Measurements from ENCODE around the gene MLXIPL. TPM values are rescaled to one million over a fixed set of nuclear protein-coding genes. Genes with fewer than 3 reads are reported as not detected.
"Not testable (repeated sequence)": the region's sequence is repeated elsewhere in the genome, so short reads cannot be mapped to it uniquely, and the experiment has no call there.

The MLXIPL gene
- total RNA-seq, 2 experiments from 2014 or later, result not detected

DNA sequence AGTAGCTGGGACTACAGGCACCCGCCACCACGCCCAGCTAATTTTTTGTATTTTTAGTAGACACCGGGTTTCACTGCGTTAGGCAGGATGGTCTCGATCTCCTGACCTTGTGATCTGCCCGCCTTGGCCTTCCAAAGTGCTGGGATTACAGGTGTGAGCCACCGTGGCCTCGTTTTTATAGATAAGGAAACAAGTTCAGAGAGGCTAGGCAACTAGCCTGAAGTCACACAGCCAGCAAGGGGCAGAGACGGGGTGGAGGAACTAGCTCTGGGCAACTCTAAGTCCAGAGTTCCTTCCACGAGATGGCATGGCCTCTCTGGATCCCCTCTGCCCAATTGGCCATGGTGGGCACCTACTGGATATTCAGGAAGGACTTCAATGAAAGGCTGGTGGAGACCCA lies 9.4 kb downstream of the MLXIPL start:
- not testable (repeated sequence) for H3K27ac Mint-ChIP-seq; H3K4me1 Mint-ChIP-seq; DNase-seq; H3K9me3 Mint-ChIP-seq (ENCODE audit: low read depth); H3K4me3 Mint-ChIP-seq; H3K36me3 Mint-ChIP-seq; ATAC-seq
- CTCF ChIA-PET, result interaction anchor here (0.7 to 1.9 kb wide), 4 partner anchors 14 to 119 kb away, joined by 3 to 5 read pairs (median 4); no protein-coding TSS in a partner anchor
- peaks cover 34% of the 10 kb centered on the region for H3K27me3 Mint-ChIP-seq

DNA sequence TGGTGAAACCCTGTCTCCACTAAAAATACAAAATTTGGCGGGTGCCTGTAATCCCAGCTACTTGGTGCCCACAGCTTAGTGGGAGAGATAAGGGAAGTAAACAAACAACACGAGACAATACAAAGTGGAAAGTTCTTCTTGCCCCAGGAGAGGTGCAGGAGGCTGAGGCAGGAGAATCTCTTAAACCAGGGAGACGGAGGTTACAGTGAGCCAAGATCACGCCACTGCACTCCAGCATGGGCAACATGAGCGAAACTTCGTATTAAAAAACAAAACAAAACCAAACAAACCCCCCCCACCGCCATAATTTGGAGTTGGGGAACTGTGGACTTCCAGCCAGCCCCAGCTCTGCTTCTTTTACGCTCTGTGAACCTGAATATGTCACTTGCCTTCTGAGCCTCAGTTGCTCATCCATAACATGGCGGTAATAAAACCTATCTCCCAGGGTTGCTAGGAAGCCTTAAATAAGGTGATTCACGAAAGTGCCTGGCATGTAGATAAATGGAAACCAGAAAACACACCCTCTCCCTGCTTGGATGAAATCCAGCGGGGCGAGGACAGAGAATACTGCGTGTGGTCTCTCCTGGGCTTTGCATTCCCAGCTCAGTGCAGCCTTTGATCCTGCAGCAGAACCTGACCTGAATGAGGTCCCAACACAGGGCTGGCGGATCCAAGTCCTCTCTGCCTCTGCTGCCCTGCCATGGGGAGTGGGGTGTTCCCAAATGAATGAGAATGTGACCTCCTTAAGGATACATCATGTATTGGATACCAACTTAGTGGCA lies 10.2 kb downstream of the MLXIPL start:
- CTCF ChIA-PET, result interaction anchor here (1.2 to 1.9 kb wide), 3 partner anchors 112 to 120 kb away, joined by 4 to 5 read pairs (median 5); no protein-coding TSS in a partner anchor
- no peaks in the 10 kb centered on the region for H3K36me3 Mint-ChIP-seq
- ATAC-seq (no peak), DNase-seq (no peak)
- no peaks in the 10 kb centered on the region for H3K4me1 Mint-ChIP-seq
- no peak overlapping the region for H3K27ac Mint-ChIP-seq
- no peak overlapping the region for H3K4me3 Mint-ChIP-seq
- H3K27me3 Mint-ChIP-seq, result peaks cover 37% of the 10 kb centered on the region
- no peaks in the 10 kb centered on the region for H3K9me3 Mint-ChIP-seq (ENCODE audit: low read depth)

DNA sequence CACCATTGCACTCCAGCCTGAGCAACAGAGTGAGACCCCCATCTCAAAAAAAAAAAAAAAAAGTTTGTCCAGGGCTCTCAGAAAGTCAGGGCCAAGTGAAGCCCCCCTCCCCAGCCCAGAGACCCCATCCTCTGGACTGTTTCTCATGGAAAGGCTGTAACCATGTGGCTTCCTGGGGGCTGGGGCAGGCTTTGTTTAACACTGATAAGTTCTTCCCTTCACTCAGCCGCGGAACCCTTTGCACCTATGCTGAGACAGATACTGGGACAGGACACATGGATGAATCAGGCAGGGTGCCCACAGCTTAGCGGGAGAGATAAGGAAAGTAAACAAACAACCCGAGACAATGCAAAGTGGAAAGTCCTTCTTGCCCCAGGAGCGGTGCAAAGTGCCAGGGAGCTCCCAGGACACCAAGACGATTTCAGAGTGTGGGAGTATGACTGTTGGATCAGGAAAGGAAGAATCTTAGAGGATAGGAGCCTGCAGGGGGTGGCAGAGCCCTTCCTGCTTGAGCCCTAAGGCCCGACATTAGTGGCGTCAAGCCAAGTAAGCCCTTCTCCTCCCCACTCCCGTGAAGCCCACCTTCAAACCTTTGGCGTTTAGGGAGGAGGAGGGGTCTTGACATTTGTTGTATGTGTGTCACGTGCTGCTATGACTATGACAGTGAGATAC lies 11.6 kb downstream of the MLXIPL start:
- no peak overlapping the region for H3K27ac Mint-ChIP-seq
- ATAC-seq (no peak), DNase-seq (no peak)
- CTCF ChIA-PET, result interaction anchor here (1.2 to 1.8 kb wide), 3 partner anchors 8 to 122 kb away, joined by 3 to 5 read pairs (median 5); no protein-coding TSS in a partner anchor
- H3K36me3 Mint-ChIP-seq, result no peaks in the 10 kb centered on the region
- peaks cover 39% of the 10 kb centered on the region for H3K27me3 Mint-ChIP-seq
- H3K4me3 Mint-ChIP-seq, result no peak overlapping the region
- H3K9me3 Mint-ChIP-seq (ENCODE audit: low read depth), result no peaks in the 10 kb centered on the region
- H3K4me1 Mint-ChIP-seq, result no peaks in the 10 kb centered on the region

DNA sequence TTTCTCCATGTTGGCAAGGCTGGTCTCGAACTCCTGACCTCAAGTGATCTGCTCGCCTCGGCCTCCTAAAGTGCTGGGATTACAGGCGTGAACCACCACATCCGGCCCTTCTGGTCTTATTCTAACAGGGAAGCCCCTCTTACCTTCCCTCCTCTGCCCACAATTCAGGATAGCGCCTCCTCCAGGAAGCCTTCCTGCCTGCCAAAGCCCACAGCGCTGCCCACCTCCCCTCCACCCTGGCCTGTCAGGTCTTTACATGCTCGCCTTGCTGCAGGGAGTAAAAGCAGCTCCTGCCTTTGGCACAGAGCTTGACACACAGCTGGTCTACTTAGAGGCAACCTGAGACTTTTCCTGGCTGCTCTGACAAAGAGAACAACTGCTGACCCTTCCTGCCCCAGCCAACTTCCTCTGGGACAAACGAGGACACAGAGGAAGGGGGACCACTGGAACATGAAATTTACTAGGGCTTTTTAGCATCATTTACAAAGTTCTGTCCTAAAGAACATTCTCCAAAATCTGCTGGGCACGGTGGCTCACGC lies 13.2 kb downstream of the MLXIPL start:
- Mint-ChIP-seq H3K9me3 (ENCODE audit: low read depth) (no peaks in the 10 kb centered on the region), H3K4me3 (no peak overlapping the region), H3K36me3 (no peaks in the 10 kb centered on the region), H3K4me1 (no peaks in the 10 kb centered on the region), H3K27me3 (peaks cover 42% of the 10 kb centered on the region), H3K27ac (no peak overlapping the region)
- DNase-seq (no peak), ATAC-seq (no peak)
- CTCF ChIA-PET, result interaction anchor here (1.4 to 8.9 kb wide), 4 partner anchors 10 to 244 kb away, joined by 3 to 147 read pairs (median 4); partner anchors contain the start of gene ABHD11

DNA sequence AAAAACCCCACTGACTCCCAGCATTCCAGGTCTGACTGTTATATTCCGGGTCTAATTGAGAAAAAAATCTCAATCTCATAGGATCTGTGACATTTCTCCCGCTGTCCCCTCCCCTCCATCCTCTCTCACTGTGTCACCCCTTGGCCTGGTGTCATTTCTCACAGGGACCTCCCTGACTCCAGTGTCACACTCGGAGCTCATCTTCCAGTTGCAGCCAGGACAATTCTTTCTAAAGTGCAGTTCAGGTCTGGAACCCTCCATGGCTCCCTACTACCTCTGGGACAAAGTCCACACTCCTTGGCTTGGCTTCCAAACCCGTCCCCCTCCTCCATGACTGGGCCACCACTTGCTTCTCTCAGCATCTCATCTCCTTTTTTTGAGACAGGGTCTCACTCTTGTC lies 14.2 kb downstream of the MLXIPL start:
- H3K27ac Mint-ChIP-seq, result no peak overlapping the region
- ATAC-seq (no peak), DNase-seq (no peak)
- H3K4me1 Mint-ChIP-seq, result no peaks in the 10 kb centered on the region
- no peaks in the 10 kb centered on the region for H3K36me3 Mint-ChIP-seq
- CTCF ChIA-PET, result interaction anchor here (1.1 to 8.9 kb wide), 3 partner anchors 115 to 244 kb away, joined by 4 to 147 read pairs (median 4); partner anchors contain the start of gene ABHD11
- H3K4me3 Mint-ChIP-seq, result no peak overlapping the region
- no peaks in the 10 kb centered on the region for H3K9me3 Mint-ChIP-seq (ENCODE audit: low read depth)
- peaks cover 42% of the 10 kb centered on the region for H3K27me3 Mint-ChIP-seq

DNA sequence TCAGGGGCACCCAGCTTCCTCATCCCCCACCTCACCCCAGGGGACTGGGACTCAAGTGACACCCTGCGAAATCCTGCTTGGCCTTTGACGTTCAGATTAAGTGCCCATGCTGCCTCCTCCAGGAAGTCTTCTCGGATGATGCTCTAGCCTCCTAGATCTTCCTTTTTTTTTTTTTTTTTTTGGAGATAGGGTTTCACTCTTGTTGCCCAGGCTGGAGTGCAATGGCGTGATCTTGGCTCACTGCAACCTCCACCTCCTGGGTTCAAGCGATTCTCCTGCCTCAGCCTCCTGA lies 16.7 kb downstream of the MLXIPL start:
- peaks cover 23% of the 10 kb centered on the region for H3K27me3 Mint-ChIP-seq
- H3K4me3 Mint-ChIP-seq; H3K4me1 Mint-ChIP-seq; ATAC-seq; H3K9me3 Mint-ChIP-seq (ENCODE audit: low read depth); H3K36me3 Mint-ChIP-seq; H3K27ac Mint-ChIP-seq; DNase-seq: not testable (repeated sequence)
- CTCF ChIA-PET, result interaction anchor here (0.7 to 8.9 kb wide), 40 partner anchors 11 to 425 kb away, joined by 3 to 147 read pairs (median 5); partner anchors contain the start of genes ABHD11, MLXIPL, STX1A and TBL2

DNA sequence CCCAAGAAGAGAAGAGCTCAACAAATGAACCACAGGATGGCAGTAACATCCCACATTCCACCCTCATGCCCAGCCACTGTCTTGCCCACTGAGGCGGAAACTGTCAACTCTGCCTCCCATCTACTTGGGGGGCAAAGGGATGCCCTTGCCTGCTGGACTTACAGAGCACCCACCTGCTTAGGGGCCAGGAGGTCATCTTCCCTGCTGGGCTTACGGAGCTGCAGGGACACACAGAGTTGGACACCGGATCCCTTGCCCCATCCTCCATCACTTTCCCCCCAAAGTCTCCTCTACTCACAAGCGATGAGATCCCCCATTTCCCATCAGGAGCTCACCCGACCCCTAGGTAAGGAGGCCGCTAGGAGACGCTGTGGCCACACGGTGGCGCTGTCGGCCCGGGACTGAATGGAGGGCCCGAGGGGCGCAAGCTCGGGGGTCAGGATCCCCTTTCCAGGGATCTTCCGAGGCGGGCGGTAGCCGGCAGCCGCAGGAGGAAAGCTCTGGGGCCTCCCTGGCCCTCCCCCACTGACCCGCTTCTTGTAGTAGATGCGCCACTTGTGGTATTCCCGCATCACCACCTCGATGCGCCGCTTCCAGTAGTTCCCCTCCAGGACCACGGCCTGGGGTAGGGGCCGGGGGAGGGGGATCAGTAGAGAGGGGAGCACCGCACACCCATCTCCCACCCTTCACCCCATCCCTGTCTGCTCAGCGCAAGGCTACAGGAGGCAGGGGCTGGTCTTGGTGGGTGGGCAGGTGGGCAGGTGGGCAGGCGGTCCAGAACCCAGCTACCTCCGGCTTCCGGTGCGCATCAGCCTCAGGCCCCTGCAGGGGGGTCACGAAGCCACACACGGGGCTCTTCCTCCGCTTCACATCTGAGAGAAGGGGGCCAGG lies 17.3 kb downstream of the MLXIPL start:
- ATAC-seq (peak; percentile 81), DNase-seq (peak; percentile 67)
- CTCF ChIA-PET, result interaction anchor here (0.7 to 8.9 kb wide), 45 partner anchors 11 to 425 kb away, joined by 3 to 147 read pairs (median 5); partner anchors contain the start of genes ABHD11, MLXIPL, STX1A and TBL2
- Mint-ChIP-seq H3K27ac (no peak overlapping the region), H3K9me3 (ENCODE audit: low read depth) (no peaks in the 10 kb centered on the region), H3K4me3 (no peak overlapping the region), H3K36me3 (no peaks in the 10 kb centered on the region), H3K4me1 (no peaks in the 10 kb centered on the region), H3K27me3 (peaks cover 21% of the 10 kb centered on the region)

DNA sequence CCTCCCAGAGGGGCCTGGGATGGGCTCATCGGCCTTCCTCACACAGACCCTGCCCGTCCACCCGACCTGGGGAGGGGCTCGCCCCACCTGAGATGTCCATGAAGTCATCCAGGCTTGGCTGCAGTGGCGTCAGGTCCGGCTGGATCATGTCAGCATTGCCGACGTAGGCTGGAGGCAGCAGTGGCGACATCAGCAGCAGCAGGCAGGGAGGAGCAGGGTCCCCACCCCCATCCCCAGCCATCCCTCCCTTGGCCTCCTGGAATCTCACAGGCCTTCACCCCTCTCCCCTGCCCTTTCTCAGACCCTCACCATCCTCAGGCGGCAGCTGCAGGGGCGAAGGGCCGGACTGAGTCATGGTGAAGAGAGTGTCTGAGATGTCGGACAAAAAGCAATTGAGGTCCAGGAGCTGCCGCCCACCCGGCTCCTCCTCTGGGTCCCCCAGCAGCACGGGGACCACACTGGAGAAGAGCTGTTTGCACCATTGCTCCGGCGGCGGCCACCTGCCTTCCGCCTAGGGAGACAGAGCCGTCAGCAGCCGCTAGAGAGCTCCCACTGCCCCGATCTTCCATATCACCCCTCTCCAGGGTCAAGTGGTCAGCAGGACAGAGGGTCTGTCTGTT lies 18.6 kb downstream of the MLXIPL start:
- no peak overlapping the region for H3K27ac Mint-ChIP-seq
- H3K4me3 Mint-ChIP-seq, result no peak overlapping the region
- no peaks in the 10 kb centered on the region for H3K4me1 Mint-ChIP-seq
- no peak for DNase-seq
- no peaks in the 10 kb centered on the region for H3K36me3 Mint-ChIP-seq
- peaks cover 15% of the 10 kb centered on the region for H3K27me3 Mint-ChIP-seq
- CTCF ChIA-PET, result interaction anchor here (0.7 to 8.9 kb wide), 14 partner anchors 16 to 250 kb away, joined by 3 to 147 read pairs (median 10); partner anchors contain the start of genes ABHD11, TBL2 and VPS37D
- H3K9me3 Mint-ChIP-seq (ENCODE audit: low read depth), result no peaks in the 10 kb centered on the region
- ATAC-seq, result no peak

DNA sequence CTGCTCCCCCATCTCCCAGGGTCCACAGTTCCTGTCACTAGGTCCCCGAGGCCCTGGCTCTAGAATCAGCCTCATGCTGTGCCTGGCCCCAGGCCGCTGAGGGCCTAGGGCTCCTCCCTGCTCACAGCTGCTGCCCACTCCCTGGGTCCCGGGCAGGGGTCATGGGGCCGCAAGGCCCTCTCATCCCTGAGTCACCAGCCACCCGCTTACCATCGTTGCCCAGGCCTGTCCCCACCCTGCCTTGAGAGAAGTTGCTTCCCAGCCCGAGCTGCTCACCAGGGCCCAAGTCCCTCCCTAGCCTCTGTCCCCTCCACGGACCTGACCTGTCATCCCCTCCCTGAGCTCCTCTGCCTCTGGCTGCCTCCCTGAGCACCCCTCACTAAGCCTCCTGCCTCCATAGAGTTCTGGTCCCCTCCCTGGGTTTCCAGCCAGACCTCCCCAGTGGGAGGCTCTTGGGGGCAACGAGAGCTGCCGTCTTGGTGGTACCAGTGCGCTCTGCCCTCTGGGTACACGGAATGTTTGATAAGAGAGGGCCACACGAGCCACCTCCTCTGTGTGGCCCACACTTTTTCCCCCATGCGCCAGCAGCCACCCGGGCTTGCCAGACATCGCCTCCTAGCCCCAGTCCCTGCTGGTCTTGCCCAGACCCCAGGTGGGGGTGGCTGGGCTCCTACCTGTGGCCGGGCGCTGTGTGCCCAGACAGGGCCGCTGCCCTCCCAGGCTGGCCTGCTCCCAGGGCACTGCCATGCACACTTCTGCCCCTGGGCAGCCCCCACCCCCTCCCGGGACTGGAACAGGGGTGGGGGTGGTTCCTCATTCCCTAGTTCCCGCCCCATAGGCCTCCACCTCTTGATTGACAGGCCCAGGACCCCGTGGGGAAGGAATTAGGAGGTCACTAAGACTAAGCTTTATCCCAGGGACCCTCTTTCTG lies 21.3 kb downstream of the MLXIPL start:
- Mint-ChIP-seq H3K4me1 (no peaks in the 10 kb centered on the region), H3K27me3 (peaks cover 6% of the 10 kb centered on the region), H3K27ac (no peak overlapping the region), H3K36me3 (no peaks in the 10 kb centered on the region), H3K9me3 (ENCODE audit: low read depth) (no peaks in the 10 kb centered on the region), H3K4me3 (no peak overlapping the region)
- CTCF ChIA-PET, result interaction anchor here (2.3 to 8.9 kb wide), 2 partner anchors 122 to 133 kb away, joined by 9 to 147 read pairs; partner anchors contain the start of gene ABHD11
- ATAC-seq (no peak), DNase-seq (no peak)

DNA sequence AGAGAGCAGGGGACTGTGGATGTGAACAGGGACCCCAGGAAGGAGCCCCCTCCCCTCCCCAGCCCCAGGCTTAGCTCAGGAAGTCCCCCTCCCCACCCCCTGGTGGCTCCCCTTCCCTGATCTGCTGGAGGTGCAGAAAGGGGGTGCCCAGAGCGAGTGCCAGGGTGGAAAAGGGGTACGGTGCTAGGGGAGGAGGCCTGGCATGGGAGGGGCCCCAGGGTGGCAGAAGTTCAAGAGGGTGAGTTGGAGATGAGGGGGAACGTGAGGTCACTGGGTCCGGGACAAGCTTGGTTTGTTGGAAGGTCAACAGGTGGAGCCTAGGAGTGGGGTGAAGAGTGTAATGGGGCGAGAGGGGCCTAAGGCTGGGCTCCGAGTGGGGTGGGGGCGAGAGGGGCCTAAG lies 24.4 kb downstream of the MLXIPL start:
- H3K36me3 Mint-ChIP-seq, result no peaks in the 10 kb centered on the region
- no peak overlapping the region for H3K27ac Mint-ChIP-seq
- DNase-seq, result no peak
- H3K9me3 Mint-ChIP-seq (ENCODE audit: low read depth), result no peaks in the 10 kb centered on the region
- peaks cover 5% of the 10 kb centered on the region for H3K27me3 Mint-ChIP-seq
- H3K4me1 Mint-ChIP-seq, result no peaks in the 10 kb centered on the region
- no peak overlapping the region for H3K4me3 Mint-ChIP-seq
- ATAC-seq, result no peak
- CTCF ChIA-PET, result interaction anchor here (1.3 kb wide), 1 partner anchor 125 kb away, joined by 4 read pairs; no protein-coding TSS in a partner anchor

DNA sequence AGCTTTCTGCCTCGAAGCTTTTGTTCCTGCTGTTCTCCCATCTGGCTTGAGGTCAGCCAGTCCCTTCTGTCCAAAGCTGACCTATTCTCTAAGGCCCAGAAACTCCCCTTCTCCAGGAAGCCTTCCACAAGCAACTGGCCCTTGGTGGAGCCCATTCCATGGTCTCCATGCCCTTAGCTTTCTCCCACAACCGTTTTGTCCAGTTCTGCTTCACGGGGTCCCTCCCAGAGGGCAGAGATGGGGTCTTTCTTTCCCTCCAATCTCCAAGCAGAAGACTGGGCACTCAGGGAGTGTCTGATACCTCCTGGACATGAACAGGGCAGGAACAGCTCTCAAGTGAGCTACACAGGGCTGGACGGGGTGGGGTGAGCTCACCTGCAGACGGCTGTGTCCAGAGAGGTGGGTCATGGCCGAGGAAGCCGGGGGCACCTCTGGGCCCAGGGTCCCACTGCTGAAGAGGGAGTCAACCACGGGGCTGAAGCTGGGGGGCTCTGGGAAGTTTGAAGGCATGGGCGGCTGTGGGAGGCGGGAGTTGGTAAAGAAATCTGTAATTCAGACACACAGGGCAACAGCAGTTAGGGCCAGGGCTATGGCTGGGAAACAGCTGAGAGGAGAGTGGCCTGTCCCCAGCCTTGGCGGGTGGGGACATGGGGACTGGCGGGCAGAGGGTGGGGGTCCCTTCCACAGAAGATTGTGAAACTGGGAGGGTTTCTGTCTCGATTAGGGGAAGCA lies 25.0 kb downstream of the MLXIPL start:
- H3K27ac Mint-ChIP-seq, result no peak overlapping the region
- ATAC-seq, result no peak
- H3K4me1 Mint-ChIP-seq, result no peaks in the 10 kb centered on the region
- no peak for DNase-seq
- CTCF ChIA-PET, result interaction anchor here (1.3 kb wide), 1 partner anchor 126 kb away, joined by 4 read pairs; no protein-coding TSS in a partner anchor
- H3K27me3 Mint-ChIP-seq, result peaks cover 5% of the 10 kb centered on the region
- no peaks in the 10 kb centered on the region for H3K9me3 Mint-ChIP-seq (ENCODE audit: low read depth)
- H3K36me3 Mint-ChIP-seq, result no peaks in the 10 kb centered on the region
- H3K4me3 Mint-ChIP-seq, result no peak overlapping the region
